DMS 273 treated with DMSO at 0.1 percent for 48 hours (cell line): Measurements from ENCODE around the gene LMO3.
"Not testable (repeated sequence)": the region's sequence is repeated elsewhere in the genome, so short reads cannot be mapped to it uniquely, and the experiment has no call there.

Experiments used
- DNase-seq: peaks from one replicate; lab custom pipeline; 2025; lab: John Stamatoyannopoulos, UW

LMO3 gene

DNA sequence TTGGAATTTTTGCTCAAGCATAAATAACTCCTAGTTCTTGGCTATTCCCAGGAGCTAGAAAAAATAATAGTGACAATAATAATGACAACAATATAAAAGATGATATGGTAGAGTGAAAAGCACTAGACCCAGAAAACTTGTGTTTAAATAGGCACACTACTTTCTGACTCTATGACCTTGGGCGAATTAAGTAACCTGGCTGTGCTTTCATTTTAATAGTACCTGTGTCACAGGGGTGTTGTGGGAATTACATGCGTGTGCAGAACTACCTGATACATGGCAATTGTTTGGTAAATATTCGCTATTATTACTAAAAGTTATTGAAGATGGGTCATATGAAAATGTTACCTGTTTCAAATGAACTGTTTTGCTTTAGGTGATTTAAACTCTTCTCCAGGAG, 60.1 kb downstream of the LMO3 start:
- no peak for DNase-seq

DNA sequence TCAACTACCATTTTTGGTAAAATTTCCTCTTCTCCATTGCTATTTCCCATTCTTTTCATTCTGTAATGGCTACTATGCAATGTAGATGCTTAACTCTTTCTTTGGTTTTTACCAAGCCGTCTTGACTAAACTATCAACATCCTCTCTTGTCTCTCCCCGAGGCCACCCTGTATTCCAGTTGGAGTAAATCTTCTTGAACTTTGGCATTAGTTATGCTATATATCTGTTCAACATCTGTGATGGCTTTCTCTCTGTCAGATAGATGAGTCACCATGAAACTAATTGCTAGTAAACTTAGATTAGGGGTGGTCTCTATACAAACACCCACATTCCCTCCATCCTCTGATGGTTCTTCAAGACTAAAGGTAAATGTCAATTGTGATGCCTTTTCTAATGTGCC, 63.4 kb downstream of the LMO3 start:
- no peak for DNase-seq

DNA sequence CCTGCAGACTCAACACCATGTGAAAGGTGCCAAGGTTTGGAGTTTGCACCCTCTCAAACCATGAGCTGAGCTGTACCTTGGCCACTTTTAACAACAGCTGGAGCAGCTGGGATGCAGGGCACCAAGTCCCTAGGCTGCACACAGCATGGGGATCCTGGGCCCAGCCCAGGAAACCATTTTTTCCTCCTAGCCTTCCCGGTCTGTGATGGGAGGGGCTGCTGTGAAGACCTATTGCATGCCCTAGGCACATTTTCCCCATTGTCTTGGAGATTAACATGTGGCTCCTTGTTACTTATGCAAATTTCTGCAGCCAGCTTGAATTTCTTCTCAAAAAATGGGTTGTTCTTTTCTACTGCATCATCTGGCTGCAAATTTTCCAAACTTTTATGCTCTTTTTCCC, 68.3 kb downstream of the LMO3 start:
- DNase-seq: not testable (repeated sequence)

DNA sequence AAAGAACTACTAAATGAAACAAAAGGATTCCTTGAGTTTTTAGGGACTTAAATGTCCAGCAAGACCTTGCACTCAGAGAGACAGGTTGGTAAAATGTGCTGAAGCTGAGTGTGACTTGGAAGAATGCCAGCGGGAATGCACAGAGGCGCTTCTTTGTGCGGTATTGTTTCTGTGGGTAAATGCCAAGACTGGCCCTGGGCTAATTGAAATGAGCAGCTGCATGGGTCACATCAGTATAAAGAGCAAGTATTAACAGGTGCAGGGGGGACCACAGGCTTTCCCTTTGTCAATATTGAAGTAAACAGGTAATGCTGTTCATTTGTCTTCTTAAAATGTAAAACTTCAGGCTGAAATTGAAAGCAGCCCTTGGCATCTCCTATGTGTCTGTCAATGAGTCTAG, 74.3 kb downstream of the LMO3 start:
- no peak for DNase-seq

DNA sequence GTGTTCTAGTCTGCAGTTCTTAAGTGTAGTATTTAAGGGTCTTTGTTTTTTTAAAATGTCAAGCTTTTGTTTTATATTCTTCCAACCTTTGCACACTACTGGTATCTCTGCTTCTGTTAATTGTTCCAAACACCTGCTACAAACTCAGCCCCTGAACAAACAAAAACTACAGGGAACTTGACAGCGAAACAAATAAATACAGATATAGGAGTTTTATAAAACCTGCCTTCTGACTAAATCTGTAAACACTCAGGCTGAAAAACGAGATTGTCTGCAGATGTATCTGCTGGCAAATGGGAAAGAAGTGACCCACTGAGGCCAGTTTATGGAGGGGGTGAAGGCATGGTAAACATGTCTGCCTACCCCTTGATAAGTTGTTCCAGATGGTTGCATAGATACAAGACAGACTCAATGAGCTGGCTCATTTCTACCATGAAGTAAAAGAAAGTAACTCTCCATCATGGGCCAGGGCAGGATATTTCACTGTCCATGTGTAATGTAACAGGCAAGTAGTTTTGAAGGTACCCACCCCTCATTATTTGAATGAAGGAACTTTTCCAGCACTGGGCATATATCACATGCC, 75.6 kb downstream of the LMO3 start:
- no peak for DNase-seq

DNA sequence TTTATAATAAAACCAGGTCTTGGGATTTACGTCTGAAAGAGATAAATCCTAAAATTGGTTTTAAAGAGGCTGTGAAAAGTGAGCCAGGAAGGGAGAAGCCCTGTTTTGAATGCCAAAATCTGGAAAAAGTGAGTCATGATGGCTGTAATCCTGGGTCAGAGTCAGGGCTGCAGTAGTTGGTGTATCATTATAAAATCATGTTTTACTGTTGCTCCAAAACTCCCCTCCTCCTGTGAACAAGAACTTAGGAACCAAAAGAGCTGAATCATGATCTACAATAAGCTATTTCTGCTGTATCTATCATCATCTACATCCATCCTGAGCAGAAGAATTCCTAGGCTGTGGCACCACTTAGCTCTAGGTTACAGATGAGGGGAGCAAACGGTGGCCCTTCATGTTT, 79.3 kb downstream of the LMO3 start:
- DNase-seq: no peak

DNA sequence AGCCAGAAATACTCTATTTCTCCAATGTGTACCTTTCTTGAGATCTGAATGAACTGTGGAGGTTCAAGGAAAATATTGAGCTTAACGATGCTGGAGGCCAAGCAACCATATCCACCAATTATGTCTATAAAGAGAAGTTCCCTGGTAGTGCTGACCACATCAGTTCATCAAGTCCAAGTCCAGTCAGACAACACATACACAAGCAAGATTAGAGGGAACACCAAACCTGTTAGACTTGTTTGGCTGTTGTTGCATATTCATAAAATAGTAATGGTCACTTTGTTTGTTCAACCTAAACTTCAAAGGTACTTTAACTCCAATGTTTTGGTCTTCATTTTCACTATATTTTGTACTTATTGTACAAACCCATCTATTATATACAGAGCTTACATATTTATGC, 81.6 kb downstream of the LMO3 start:
- no peak for DNase-seq

DNA sequence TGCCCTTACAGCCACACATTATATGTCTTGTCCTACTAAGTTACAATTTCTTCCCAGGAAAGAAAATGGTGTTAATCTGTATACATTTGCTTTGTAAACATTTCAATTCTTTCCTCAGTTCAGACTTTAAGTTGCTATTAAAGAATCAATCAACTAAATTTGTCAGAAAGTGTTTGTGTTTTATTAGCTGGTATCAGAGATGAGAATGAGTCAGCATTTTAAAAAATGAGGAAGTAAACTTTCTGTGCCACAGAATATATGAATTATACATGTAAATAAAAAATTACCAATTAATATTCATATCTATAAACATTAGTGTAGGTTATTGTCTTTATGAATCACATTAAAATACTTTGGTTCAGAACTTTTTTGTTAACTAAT, 82.0 kb downstream of the LMO3 start:
- no peak for DNase-seq

DNA sequence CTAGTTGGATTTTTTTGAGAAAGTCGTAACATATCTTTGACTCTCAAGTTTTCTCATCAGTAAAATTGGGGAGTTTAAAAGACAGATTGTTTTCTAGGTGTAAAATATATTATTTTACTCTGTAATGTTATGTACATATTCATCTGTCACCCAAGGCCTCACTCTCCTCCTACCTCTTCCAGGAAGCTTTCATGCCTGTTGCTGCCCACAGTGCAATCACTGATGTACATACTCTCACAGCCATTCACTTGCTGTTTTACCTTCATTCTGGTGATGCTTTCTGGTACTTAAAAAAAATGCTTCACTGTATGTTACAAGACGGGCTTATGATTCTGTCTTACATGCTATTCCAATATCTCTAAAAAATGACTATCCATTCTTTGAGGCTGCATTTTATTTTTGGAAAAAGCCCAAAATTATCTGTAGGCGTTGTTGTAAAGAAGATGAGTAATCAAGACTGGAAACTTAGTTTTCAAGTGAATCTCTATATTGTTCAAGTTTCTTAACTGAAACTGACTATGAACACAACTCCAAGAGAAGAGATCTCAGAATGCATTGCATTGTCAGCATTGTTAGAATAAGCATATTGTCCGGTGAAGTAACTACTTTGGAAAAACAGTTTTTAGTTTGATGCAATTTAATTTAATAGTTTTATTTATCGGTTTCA, 82.5 kb downstream of the LMO3 start:
- DNase-seq: no peak

DNA sequence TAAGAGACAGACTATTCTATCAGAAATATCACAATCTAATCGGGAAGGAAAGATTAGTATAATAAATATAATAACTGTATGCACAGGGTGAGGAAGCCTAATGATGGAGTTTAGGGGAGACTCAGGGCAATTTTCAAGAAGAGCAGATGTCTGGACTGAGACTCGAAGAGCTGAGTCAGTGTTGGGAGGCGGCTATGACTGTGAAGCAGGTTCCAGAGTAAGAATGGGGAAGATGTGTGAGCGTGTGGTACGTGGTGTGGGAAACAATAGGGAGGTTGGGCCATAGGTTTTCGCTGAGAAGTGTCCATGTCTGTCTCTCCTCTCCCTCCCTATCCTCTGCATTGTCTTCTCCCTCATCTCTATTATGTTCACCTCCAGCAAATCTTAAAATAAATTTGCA, 85.6 kb downstream of the LMO3 start:
- DNase-seq: no peak

DNA sequence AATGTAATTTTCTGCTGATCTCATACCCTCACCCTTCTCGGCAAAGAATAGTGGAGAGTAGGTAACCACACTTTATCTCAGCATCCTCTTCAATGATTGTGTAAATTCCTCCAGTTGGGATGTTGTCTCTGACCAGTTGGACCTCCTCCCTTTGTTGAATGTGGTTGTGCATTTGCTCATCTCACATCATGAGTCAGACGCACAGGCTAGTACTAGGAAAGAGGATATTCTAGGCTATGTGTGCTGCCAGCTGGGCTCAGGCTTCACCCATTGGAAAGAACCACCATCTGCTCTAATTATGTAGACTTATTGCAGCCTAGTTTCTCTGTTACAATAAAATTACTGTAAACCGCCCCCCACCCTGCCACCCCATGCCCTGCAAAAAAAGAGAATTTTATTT, 90.3 kb downstream of the LMO3 start:
- DNase-seq: no peak

DNA sequence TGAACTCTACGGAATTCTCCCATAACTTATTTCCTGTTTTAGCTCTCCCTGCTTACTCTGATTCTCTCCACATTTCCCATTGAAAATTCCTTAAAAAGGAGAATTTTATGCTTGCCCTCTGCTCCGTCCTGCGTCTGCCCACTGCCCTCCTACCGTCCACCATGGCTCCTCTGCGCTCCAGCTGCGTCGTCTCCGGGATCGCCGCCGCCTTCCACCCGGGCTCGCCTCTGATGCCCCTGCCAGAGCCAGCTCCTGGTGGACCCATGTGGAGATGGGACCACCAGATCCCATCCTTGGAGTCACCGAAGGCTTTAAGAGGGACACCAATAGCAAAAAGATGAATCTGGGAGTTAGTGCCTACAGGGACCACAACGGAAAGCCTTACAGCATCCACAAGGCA, 92.7 kb downstream of the LMO3 start:
- no peak for DNase-seq

DNA sequence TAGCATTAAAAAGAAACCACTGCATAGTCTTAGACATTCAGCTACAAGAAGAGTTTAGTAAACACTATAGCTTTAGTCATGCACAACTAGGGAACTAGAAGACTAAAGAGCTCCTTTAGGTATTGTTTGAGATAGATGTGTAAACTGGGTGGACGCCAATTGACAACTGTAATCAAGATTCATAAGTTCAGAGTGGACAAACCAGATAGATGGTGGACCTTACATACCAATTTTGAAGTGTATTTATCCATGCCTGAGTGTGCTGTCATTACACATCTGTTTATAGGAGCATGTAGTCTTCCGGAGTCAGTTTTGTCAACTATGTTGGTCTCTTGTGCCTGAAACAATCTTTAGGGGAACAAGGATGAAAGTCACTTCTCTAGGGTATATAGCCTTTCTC, 96.6 kb downstream of the LMO3 start:
- DNase-seq: no peak

DNA sequence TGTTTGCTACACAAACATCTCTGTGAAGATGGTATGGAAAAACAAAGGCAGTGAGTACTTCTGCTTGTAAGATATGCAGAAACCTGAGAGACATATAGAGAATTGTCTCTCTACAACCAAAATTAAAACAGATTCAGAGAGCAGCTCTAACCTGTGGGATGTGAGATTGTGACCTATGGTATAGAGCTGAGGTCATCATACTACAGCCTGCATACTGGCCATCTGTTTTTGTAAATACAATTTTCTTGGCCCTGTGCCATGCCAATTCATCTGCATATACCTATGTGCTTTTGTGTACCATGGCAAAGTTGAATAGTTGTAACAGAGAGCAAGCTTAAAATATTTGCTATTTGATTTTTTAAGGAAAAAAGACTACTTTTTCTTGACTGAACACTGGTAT, 99.6 kb downstream of the LMO3 start:
- DNase-seq: no peak

DNA sequence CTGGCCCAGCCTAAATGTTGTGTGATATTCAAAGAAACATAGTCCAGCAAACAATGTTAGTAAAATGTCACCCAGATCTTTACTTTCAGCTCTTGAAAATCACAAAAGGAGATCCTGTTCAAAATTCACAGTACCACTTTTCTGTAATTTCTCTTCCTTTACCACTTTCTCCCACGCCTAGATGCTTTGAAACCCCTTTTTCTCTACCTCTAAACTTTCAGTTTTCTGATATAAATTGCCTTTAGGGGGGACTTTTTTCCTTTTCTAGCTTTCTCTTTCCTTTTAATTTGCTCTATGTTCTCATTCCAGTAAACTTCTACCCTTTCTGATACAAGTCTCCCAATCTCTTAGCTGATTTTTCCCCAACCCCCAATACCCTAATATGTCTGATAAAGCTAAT, 101.8 kb downstream of the LMO3 start:
- no peak for DNase-seq

DNA sequence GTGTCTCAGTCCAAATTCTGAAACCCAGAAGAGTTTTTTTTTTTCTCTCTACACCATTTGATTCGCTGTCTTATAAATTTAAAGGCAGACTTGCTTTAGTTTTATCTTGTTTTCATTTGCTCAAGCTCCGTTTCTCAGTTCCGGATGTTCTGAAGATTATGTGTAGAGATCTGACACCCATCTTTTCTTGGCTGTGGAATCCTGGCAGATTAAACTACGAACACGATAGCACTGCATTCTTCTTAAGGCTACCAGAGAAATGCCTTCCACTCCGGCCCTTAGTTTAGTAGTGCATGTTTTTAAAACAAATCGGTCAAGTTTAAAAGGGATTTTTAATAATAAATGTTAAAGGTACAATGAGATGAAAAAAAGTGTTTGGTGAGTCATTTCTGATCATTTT, 106.4 kb downstream of the LMO3 start:
- DNase-seq: no peak
